Measurements from ENCODE around the gene RASSF1. TPM values are rescaled to one million over a fixed set of nuclear protein-coding genes. Genes with fewer than 3 reads are reported as not detected.
A peak's percentile ranks its signal among the peaks of the same experiment; 100 is the strongest.

The RASSF1 gene
- total and polyA plus RNA-seq, 2 of the 8 experiments (the other 6 are each of a cell fraction or from before 2014, with no cell fraction given), result 10.3 to 15.7 TPM

- TF ChIP-seq E2F6 (IDR thresholded peaks at IDR 0.05) (peak; percentile 93), HDAC6 (IDR thresholded peaks at IDR 0.05; ENCODE audit: low read depth, low read length) (no peak), TAF1 (IDR thresholded peaks at IDR 0.05; ENCODE audit: low read depth, low read length) (peak; percentile 65; the same call in 1 of the 2 replicates), CHD7 (IDR thresholded peaks at IDR 0.05; ENCODE audit: insufficient replicate concordance, low read length) (no peak), CHD1 (IDR thresholded peaks at IDR 0.05; ENCODE audit: low read depth, low read length) (no peak), SIRT6 (IDR thresholded peaks at IDR 0.05; ENCODE audit: low read length) (no peak), EGR1 (IDR thresholded peaks at IDR 0.05; ENCODE audit: borderline replicate concordance, low read depth, low read length) (peak; percentile 75; the same call in 1 of the 2 replicates), EZH2 (IDR thresholded peaks at IDR 0.05; ENCODE audit: low read depth, low read length, severe bottlenecking) (no peak), GTF2F1 (IDR thresholded peaks at IDR 0.05; ENCODE audit: borderline replicate concordance, low read depth, low read length) (0 out of 2 replicates have a peak, but pooled peaks have one; percentile 19)
Observed at GRCh38 chr3:50337175-50337861, 3.3 kb downstream of the RASSF1 start (continued).

Measured in H1 (cell line).